ENCODE measurements around the gene CSGALNACT2.

The CSGALNACT2 gene

GRCh38 chr10:43233601-43234430 lies 95.6 kb downstream of the CSGALNACT2 start:
- H3K4me1 Mint-ChIP-seq: peaks cover 23% of the 10 kb centered on the region
- DNase-seq (peak in 1 of 2 donors; percentile 6), ATAC-seq (no peak)
- H3K4me3 Mint-ChIP-seq: no peak overlapping the region
- no peak overlapping the region for H3K27ac Mint-ChIP-seq
- peaks cover 6% of the 10 kb centered on the region for H3K27me3 Mint-ChIP-seq
- no peaks in the 10 kb centered on the region for H3K9me3 Mint-ChIP-seq

- Mint-ChIP-seq H3K4me3 (no peak overlapping the region), H3K27ac (no peak overlapping the region), H3K27me3 (peaks cover 4% of the 10 kb centered on the region), H3K9me3 (peaks cover 0 to 5% of the 10 kb centered on the region in 2 donors), H3K4me1 (peaks cover 17% of the 10 kb centered on the region)
- ATAC-seq (no peak), DNase-seq (peak in 1 of 2 donors; percentile 1)
Measured at GRCh38 chr10:43234471-43235041, 96.3 kb downstream of the CSGALNACT2 start.

Data from stimulated activated naive CD8-positive, alpha-beta T cell treated with anti-CD3 and anti-CD28 coated beads, Interleukin-15, amount 100 ng/mL, for 72 hours (primary cell).